Measurements from ENCODE around the gene FAM170B.

DNA sequence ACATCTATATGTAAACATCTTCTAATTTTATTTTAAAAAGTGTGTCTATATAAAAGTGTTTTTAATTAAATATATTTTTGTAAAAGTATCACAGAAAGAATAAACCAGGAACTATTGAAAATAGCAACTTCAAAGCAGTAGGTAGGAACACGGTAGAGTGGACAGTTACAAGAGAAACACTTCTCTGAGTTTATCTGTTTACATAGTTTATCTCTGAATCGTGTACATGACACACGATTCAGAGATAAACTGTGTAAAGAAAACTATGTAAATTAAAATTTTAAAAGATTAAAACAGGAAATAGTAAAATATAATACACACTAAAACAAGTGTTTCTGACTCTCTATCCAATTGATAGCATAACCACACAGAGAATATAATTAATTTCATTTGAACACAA lies 25.1 kb upstream of the FAM170B start:
- TF ChIP-seq, protein P1, sequence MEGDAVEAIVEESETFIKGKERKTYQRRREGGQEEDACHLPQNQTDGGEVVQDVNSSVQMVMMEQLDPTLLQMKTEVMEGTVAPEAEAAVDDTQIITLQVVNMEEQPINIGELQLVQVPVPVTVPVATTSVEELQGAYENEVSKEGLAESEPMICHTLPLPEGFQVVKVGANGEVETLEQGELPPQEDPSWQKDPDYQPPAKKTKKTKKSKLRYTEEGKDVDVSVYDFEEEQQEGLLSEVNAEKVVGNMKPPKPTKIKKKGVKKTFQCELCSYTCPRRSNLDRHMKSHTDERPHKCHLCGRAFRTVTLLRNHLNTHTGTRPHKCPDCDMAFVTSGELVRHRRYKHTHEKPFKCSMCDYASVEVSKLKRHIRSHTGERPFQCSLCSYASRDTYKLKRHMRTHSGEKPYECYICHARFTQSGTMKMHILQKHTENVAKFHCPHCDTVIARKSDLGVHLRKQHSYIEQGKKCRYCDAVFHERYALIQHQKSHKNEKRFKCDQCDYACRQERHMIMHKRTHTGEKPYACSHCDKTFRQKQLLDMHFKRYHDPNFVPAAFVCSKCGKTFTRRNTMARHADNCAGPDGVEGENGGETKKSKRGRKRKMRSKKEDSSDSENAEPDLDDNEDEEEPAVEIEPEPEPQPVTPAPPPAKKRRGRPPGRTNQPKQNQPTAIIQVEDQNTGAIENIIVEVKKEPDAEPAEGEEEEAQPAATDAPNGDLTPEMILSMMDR (conservative IDR thresholded peaks at IDR 0.05 in 1 of 2, IDR thresholded peaks at IDR 0.05 in 1 of 2; ENCODE audit: extremely low read depth in 1 of 2, insufficient read depth in 1 of 2, low read depth in 1 of 2, low read length in 2 of 2): no peak
- no peak for TF ChIP-seq EZH2 (IDR thresholded peaks at IDR 0.05; ENCODE audit: borderline replicate concordance, low read length)

All from mammary epithelial cell (primary cell).